NB4 (cell line): ENCODE results near the gene SPIN4.

ENCODE experiments used
- DNase-seq: peaks from one replicate; pipeline ENCODE4 v3.0.0; 2010; ENCODE audit warnings: low read depth
- H3K4me3 ChIP-seq: one replicate; pipeline ENCODE4 v1.5.1; 2011; ENCODE audit warnings: mild to moderate bottlenecking, low read depth, low read length, moderate library complexity
- MYC ChIP-seq: IDR thresholded peaks from 2 replicates; pipeline ENCODE4 v1.6.1; 2011; ENCODE audit warnings: low read depth, low read length
- POLR2A ChIP-seq: IDR thresholded peaks from 2 replicates; pipeline ENCODE4 v1.6.1; 2011; ENCODE audit warnings: mild to moderate bottlenecking; ENCODE audit not compliant: insufficient read length; ENCODE audit errors: extremely low read depth
- TF ChIP-seq, protein P1 (sequence below): IDR thresholded peaks from one replicate; pipeline ENCODE4 v1.5.1; 2012; ENCODE audit warnings: low read depth, low read length
- TF ChIP-seq, protein P2 (sequence below): IDR thresholded peaks from 2 replicates; pipeline ENCODE4 v1.6.1; 2011; ENCODE audit warnings: low read depth, low read length

SPIN4 gene

DNA sequence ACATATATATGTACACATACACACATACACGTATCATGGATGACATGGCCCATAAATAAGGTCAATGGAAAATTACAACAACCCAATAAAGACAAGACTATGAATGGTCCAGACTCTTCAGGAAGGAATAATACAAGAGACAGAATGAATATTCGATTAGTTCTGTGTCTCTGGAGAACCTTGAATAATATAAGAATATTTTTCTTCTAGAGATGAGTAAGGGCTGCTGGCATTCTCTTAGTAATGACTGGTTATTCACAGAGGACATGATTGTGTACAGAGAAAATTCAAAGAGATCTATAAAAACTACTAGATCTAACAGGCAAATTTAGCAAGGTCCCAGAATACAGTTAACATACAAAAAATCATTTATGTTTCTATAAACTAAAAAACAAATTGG lies 23.3 kb downstream of the SPIN4 start:
- TF ChIP-seq POLR2A: no peak
- TF ChIP-seq, protein P1, sequence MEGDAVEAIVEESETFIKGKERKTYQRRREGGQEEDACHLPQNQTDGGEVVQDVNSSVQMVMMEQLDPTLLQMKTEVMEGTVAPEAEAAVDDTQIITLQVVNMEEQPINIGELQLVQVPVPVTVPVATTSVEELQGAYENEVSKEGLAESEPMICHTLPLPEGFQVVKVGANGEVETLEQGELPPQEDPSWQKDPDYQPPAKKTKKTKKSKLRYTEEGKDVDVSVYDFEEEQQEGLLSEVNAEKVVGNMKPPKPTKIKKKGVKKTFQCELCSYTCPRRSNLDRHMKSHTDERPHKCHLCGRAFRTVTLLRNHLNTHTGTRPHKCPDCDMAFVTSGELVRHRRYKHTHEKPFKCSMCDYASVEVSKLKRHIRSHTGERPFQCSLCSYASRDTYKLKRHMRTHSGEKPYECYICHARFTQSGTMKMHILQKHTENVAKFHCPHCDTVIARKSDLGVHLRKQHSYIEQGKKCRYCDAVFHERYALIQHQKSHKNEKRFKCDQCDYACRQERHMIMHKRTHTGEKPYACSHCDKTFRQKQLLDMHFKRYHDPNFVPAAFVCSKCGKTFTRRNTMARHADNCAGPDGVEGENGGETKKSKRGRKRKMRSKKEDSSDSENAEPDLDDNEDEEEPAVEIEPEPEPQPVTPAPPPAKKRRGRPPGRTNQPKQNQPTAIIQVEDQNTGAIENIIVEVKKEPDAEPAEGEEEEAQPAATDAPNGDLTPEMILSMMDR: no peak
- TF ChIP-seq, protein P2, sequence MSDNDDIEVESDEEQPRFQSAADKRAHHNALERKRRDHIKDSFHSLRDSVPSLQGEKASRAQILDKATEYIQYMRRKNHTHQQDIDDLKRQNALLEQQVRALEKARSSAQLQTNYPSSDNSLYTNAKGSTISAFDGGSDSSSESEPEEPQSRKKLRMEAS: no peak
- no peak for TF ChIP-seq MYC
- no peak for DNase-seq
- no peak overlapping the region for H3K4me3 ChIP-seq

DNA sequence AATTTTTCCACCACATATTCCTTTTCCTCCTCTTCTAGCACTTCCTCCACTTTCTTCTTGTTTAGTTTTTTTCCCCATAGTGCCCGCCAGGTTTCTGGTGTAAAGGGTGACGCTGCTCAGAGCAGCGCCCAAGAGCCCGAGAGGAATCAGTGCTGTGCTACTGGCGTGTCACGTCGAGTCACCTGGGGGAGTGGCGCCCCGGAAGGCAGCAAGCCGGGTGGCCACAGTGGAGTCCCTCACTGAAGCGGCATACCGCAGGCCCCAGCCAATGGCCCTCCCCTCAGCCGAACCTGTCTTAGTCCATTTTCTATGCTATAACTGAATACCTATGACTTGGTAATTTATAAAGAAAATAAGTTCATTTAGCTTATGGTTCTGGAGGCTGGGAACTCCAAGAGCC lies 51.5 kb downstream of the SPIN4 start:
- DNase-seq: no peak
- H3K4me3 ChIP-seq: no peak overlapping the region
- TF ChIP-seq, protein P1: no peak
- TF ChIP-seq MYC: no peak
- TF ChIP-seq POLR2A: no peak
- TF ChIP-seq, protein P2: no peak
